Measurements from ENCODE around the gene PHF2. TPM values are rescaled to one million over a fixed set of nuclear protein-coding genes. Genes with fewer than 3 reads are reported as not detected.

PHF2 gene
- total RNA-seq, 1 donor: 12.9 TPM

- DNase-seq (ENCODE audit: low read depth in 2 of 3, low spot score in 2 of 3): no peak
These were observed 71.8 kb downstream of the PHF2 start for GRCh38 chr9:93648181-93648580.

GRCh38 chr9:93648836-93649235 lies 72.5 kb downstream of the PHF2 start:
- no peak for DNase-seq (ENCODE audit: low read depth in 2 of 3, low spot score in 2 of 3)

- DNase-seq (ENCODE audit: low read depth in 2 of 3, low spot score in 2 of 3): no peak
These were observed 73.4 kb downstream of the PHF2 start for GRCh38 chr9:93649610-93650261.

- no peak for DNase-seq (ENCODE audit: low read depth in 2 of 3, low spot score in 2 of 3)
These were observed 74.1 kb downstream of the PHF2 start for GRCh38 chr9:93650448-93650847.

DNA sequence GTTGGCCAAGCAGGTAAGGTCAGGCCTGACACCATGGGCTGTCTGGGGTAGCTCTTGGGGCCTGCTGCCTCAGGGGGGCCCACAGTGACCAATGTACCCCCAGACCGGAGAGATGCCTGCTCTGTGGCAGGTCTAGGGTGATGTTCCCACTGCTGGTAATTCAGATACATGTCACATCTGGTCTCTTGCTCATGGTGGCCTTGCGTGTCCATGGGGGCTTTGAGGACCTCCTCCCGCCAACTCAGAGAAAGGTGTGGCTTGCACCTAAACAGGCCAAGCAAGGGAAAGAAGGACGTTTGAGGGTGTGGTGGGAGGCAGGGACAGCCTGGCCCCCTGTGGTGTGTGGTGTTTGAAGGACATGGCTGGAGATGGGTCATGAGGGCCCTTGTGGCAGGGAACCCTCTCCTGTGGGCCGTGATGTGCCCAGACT lies 75.2 kb downstream of the PHF2 start:
- DNase-seq (ENCODE audit: low read depth in 2 of 3, low spot score in 2 of 3): no peak

DNA sequence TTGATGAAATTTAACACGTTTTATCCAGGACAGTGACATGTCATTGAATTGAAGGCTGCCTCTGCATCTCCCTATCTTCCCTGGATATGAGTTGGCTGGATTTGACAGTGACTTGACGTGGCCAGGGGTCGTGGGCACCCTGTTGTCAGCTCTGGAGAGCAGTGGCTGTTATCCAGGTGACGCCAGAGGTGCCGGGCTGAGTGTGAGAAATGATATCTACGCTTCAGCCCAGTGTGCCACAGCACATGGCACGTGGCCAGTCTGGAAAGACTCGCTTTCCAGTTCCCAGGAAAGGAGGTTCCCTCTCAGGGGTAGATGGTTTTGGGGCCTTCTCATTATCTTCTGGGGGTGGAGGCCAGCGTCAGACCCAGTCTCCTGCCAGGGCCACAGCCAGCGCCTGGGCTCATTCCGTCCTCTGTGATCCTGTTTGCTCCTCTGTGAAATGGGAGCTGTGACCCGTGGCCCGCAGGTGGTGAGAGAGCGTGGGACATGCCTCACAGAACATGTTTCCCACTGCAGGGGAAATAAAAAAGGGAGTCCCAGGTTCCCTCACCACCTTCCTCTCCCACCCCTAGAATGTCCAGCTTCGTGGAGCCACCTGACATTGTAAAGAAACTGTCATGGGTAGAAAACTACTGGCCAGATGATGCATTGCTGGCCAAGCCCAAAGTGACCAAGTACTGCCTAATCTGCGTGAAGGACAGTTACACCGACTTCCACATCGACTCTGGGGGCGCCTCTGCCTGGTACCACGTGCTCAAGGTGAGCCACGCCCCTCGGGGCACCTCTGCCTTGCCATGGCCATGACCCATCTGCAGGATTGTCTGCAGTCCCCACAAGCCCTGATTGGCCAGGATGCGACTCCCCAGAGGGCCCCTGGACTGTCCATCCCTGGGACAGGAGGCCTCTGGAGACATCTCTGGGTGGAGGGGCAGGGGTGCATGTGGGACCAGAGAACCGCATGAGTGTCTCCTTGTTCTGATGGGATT lies 76.5 kb downstream of the PHF2 start:
- no peak for DNase-seq (ENCODE audit: low read depth in 2 of 3, low spot score in 2 of 3)

GRCh38 chr9:93653760-93654159 lies 77.4 kb downstream of the PHF2 start:
- no peak for DNase-seq (ENCODE audit: low read depth in 2 of 3, low spot score in 2 of 3)

GRCh38 chr9:93654351-93654961 lies 78.1 kb downstream of the PHF2 start:
- no peak for DNase-seq (ENCODE audit: low read depth in 2 of 3, low spot score in 2 of 3)

DNA sequence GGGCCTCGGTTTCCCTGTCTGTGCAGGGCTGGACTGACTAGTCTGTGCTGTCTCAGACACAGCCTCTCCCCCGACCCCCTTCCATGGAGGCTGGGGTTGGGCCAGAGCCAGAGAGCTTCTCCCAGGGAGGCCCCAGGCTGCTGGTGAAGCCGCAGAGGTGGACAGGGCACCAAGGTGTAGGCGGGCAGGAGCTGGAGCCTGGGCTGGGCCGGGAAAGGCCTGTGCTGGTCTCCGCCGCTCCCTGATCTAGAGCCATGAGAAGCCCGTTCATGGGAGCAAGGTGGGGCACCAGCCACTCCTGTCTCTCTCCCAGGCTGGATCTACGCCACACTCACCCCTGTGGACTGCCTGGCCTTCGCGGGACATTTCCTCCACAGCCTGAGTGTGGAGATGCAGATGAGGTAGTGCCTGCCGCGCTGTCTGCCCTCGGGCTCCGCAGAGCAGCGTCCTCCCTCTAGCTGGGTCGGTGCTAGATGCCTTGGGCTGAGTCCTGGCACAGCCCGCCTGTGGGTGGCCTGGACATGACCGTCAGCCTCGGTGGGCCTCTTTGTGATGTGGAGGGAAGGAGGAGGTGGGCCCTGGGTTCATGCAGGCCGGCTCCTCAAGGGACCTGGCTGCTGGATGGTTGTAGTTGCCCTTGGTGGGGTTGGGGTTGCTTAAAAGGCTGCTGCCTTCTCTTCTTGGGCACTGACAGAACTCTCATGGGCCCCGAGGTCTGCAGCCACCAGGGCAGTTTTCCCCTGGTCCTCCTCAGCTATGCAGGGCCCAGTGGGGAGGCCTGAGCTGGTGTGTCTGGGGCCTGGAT lies 79.4 kb downstream of the PHF2 start:
- no peak for DNase-seq (ENCODE audit: low read depth in 2 of 3, low spot score in 2 of 3)

DNA sequence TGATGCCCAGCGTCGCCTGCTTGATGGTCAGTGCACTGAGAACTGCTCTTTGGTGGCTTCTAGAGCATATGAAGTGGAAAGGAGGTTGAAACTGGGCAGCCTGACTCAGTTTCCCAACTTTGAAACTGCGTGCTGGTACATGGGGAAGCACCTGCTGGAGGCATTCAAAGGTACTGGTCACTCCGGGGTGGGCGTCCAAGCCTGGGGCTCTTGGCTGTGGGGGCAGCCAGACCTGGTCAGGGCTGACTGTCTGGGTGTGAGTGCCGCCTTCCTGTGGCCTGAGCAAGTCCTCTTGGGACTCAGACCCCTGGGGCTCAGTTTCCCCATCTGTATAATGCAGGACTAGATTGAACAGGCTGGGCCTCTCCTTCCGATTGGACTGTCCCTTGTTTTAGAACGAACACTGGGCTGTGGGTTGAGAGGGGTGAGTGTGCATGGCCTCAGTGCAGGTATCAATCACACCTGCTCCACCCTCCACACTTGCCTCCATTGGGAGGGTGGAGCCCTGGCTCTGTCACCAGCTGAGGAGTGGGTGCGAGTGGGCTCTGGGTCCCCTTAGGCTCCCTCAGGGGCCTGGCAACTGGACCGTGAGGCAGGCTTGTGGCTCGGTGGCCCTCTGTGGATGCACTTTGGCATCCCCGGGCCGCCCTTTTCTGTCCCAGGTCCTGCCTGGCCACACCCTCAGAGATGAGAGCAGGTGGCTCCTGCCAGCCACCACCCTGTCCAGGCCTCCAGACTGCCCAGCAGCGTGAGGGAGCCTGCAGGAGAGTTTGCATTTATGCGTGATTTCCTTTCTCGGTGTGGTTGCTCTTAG lies 80.2 kb downstream of the PHF2 start:
- DNase-seq (ENCODE audit: low read depth in 2 of 3, low spot score in 2 of 3): no peak

GRCh38 chr9:93657331-93658111 lies 81.1 kb downstream of the PHF2 start:
- DNase-seq (ENCODE audit: low read depth in 2 of 3, low spot score in 2 of 3): no peak

DNA sequence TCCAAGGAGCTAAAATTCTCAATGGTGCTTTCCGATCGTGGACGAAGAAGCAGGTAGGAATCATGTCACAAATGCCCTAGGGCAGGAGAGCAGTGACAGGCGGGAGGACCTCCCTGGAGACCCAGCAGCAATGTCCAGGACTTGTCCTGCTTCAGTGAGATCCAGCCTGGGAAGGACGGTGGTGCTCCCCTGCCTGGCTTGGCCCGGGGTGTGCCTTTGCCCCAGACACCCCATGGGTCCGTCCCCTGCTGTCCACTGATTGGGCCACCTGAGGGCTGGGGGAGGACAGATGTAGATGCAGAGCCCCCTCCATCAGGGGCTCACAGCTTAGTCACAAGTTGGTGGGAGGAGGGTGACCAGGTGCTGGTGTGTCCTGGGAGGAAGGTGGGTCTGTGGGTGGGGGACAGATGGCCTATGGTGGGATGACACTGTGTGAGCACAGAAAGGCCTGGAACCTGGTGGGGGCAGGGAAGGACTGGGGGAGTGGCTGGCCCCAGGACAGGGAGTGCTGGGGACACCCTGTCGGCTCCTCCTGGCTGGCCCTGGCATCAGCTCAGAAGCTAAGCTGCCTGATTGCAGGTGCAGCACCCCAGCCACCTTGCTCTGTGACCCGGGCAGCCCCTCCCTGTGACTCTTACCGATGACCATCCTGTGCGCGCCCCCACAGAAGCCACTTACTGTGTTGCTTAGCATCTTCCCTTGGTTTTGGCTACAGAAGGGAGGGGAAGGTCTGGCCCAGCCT lies 82.0 kb downstream of the PHF2 start:
- DNase-seq (ENCODE audit: low read depth in 2 of 3, low spot score in 2 of 3): no peak

GRCh38 chr9:93659044-93659836 lies 82.9 kb downstream of the PHF2 start:
- no peak for DNase-seq (ENCODE audit: low read depth in 2 of 3, low spot score in 2 of 3)

GRCh38 chr9:93659837-93660177 lies 83.4 kb downstream of the PHF2 start:
- no peak for DNase-seq (ENCODE audit: low read depth in 2 of 3, low spot score in 2 of 3)

- DNase-seq (ENCODE audit: low read depth in 2 of 3, low spot score in 2 of 3): no peak
These were observed 84.1 kb downstream of the PHF2 start for GRCh38 chr9:93660352-93661046.

- no peak for DNase-seq (ENCODE audit: low read depth in 2 of 3, low spot score in 2 of 3)
These were observed 85.2 kb downstream of the PHF2 start for GRCh38 chr9:93661591-93661990.

GRCh38 chr9:93662016-93662638 lies 85.7 kb downstream of the PHF2 start:
- DNase-seq (ENCODE audit: low read depth in 2 of 3, low spot score in 2 of 3): no peak

Data from hematopoietic multipotent progenitor cell (in vitro differentiated cells).